Breast epithelium (tissue), 3 donors: ENCODE results near the gene SLC38A10.

Source experiments
- POLR2AphosphoS5 ChIP-seq, 3 donors: sonication (generic); formaldehyde crosslinking; IDR thresholded peaks; one replicate each; pipeline ENCODE4 v1.6.1; 2017; ENCODE audit warnings: antibody characterized with exemption in 3 of 3
- TF ChIP-seq, protein P1 (sequence below), 3 donors: fragments of 450-650 bp; IDR thresholded peaks; one replicate each; pipeline ENCODE4 v1.5.1; 2016 to 2017; ENCODE audit warnings: antibody characterized with exemption in 3 of 3, mild to moderate bottlenecking in 3 of 3, moderate library complexity in 3 of 3

GRCh38 chr17:81246343-81246670, 48.8 kb downstream of the SLC38A10 start:
- TF ChIP-seq, protein P1, sequence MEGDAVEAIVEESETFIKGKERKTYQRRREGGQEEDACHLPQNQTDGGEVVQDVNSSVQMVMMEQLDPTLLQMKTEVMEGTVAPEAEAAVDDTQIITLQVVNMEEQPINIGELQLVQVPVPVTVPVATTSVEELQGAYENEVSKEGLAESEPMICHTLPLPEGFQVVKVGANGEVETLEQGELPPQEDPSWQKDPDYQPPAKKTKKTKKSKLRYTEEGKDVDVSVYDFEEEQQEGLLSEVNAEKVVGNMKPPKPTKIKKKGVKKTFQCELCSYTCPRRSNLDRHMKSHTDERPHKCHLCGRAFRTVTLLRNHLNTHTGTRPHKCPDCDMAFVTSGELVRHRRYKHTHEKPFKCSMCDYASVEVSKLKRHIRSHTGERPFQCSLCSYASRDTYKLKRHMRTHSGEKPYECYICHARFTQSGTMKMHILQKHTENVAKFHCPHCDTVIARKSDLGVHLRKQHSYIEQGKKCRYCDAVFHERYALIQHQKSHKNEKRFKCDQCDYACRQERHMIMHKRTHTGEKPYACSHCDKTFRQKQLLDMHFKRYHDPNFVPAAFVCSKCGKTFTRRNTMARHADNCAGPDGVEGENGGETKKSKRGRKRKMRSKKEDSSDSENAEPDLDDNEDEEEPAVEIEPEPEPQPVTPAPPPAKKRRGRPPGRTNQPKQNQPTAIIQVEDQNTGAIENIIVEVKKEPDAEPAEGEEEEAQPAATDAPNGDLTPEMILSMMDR (IDR thresholded peaks at IDR 0.05): no peak
- no peak for TF ChIP-seq POLR2AphosphoS5 (IDR thresholded peaks at IDR 0.05)
